ENCODE results near the gene SLC17A3. TPM values are rescaled to one million over a fixed set of nuclear protein-coding genes. Genes with fewer than 3 reads are reported as not detected.

Gene SLC17A3
- total and polyA plus RNA-seq, 10 of the 15 experiments (the other 5 are each of a cell fraction or from before 2014, with no cell fraction given) = not detected

DNA sequence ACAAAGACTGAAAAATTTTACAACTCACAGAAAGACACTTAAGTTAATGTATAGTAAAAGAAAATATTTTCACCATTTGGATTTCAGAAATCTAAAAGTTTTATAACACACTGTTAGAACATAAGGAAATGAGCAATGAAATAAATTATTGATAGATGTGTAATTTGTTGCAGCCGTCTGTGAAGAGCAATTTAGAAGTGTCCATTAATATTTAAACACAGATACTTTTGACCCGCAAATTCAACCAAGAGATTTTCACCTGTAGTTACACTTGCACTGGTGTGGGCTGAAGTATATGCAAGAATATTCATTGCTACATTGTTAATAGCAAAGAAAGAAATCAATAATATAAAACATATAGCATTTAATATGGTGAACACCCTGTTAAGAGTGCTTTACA is 14.6 kb upstream of the SLC17A3 start:
- Histone ChIP-seq H3K4me2 (ENCODE audit: control insufficient read depth, insufficient read depth) (no peak overlapping the region), H3K9me3 (replicated peaks; ENCODE audit: control insufficient read depth, insufficient read depth, low read length) (no peaks in the 10 kb centered on the region), H3K36me3 (ENCODE audit: control insufficient read depth in 2 of 2, insufficient read depth in 2 of 2, low read length in 1 of 2) (no peaks in the 10 kb centered on the region), H4K20me1 (ENCODE audit: control insufficient read depth, insufficient read depth) (no peaks in the 10 kb centered on the region), H3K4me1 (ENCODE audit: control insufficient read depth, insufficient read depth, low read length) (no peaks in the 10 kb centered on the region), H3K9ac (ENCODE audit: control insufficient read depth, insufficient read depth, low read length) (no peak overlapping the region), H3K27ac (ENCODE audit: control insufficient read depth, insufficient read depth) (no peak overlapping the region), H3K4me3 (no peak overlapping the region), H2AFZ (ENCODE audit: control insufficient read depth, low read depth, low read length) (no peak overlapping the region), H3K79me2 (ENCODE audit: control insufficient read depth, insufficient read depth, low read length) (no peaks in the 10 kb centered on the region), H3K27me3 (replicated peaks in 1 of 2; ENCODE audit: control insufficient read depth in 2 of 2, insufficient read depth in 2 of 2, low read length in 1 of 2) (peaks cover 0 to 3% of the 10 kb centered on the region in 2 experiments; a peak in 1 of 4 replicates)
- ATAC-seq = no peak
- FAIRE-seq = no peak
- BruUV-seq (replicated peaks) = no TSS peak
- in situ Hi-C loops (cut with MboI) (no loop called here), intact Hi-C loops (cut with micrococcal nuclease; ENCODE audit: unreplicated experiment) (no loop called here)
- ChIA-PET POLR2A (interaction anchor here (0.5 kb wide), 1 partner anchor 411 kb away, joined by 7 read pairs; no protein-coding TSS in a partner anchor), RAD21 (ENCODE audit: unreplicated experiment) (no interaction called here), CTCF (interaction anchor here (2.1 kb wide), 1 partner anchor 101 kb away, joined by 5 read pairs; no protein-coding TSS in a partner anchor), SMC1A (ENCODE audit: uncharacterized antibody, unreplicated experiment) (no interaction called here)
- TF ChIP-seq NR2C1 (IDR thresholded peaks at IDR 0.05) (no peak), BRCA1 (IDR thresholded peaks at IDR 0.05; ENCODE audit: low read depth, low read length) (no peak), CUX1 (IDR thresholded peaks at IDR 0.05; ENCODE audit: insufficient replicate concordance, low read depth, low read length) (no peak), POLR2A (IDR thresholded peaks at IDR 0.05; ENCODE audit: low read depth, low read length) (no peak), MYC (IDR thresholded peaks at IDR 0.05; ENCODE audit: insufficient read depth, insufficient read length, insufficient replicate concordance, low read length, severe bottlenecking) (no peak), NFYB (IDR thresholded peaks at IDR 0.05; ENCODE audit: insufficient read depth, low read depth, low read length) (no peak), POLR2AphosphoS5 (IDR thresholded peaks at IDR 0.05; ENCODE audit: low read length) (no peak), YY1 (IDR thresholded peaks at IDR 0.05; ENCODE audit: low read depth, low read length) (no peak), CBFB (IDR thresholded peaks at IDR 0.05; ENCODE audit: low read depth) (no peak), JUNB (IDR thresholded peaks at IDR 0.05) (no peak), CHD1 (IDR thresholded peaks at IDR 0.05; ENCODE audit: low read depth, low read length) (no peak), SIX5 (IDR thresholded peaks at IDR 0.05; ENCODE audit: low read depth, low read length, severe bottlenecking) (no peak), SREBF1 (IDR thresholded peaks at IDR 0.05; ENCODE audit: low read length) (no peak)
- TF ChIP-seq, protein P1, sequence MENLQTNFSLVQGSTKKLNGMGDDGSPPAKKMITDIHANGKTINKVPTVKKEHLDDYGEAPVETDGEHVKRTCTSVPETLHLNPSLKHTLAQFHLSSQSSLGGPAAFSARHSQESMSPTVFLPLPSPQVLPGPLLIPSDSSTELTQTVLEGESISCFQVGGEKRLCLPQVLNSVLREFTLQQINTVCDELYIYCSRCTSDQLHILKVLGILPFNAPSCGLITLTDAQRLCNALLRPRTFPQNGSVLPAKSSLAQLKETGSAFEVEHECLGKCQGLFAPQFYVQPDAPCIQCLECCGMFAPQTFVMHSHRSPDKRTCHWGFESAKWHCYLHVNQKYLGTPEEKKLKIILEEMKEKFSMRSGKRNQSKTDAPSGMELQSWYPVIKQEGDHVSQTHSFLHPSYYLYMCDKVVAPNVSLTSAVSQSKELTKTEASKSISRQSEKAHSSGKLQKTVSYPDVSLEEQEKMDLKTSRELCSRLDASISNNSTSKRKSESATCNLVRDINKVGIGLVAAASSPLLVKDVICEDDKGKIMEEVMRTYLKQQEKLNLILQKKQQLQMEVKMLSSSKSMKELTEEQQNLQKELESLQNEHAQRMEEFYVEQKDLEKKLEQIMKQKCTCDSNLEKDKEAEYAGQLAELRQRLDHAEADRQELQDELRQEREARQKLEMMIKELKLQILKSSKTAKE (IDR thresholded peaks at IDR 0.05; ENCODE audit: low read depth, poor library complexity, severe bottlenecking) = no peak
- 48% methylated on average over 2 of the region's 2 CpGs for WGBS (ENCODE audit: insufficient coverage, insufficient replicate concordance, low lambda C conversion rate, missing lambda C conversion rate)
- no peak for DNase-seq (ENCODE audit: low read depth, low spot score)
